HG02885 (cell line): Measurements from ENCODE around the gene HMGB1.
A peak's percentile ranks its signal among the peaks of the same experiment; 100 is the strongest.
"Not testable (repeated sequence)": the region's sequence is repeated elsewhere in the genome, so short reads cannot be mapped to it uniquely, and the experiment has no call there.

Source experiments
- ATAC-seq: cut with Tn5 transposase; IDR thresholded peaks from one replicate; pipeline ENCODE4 v1.9.1; 2021; ENCODE audit warnings: mild to moderate bottlenecking; ENCODE audit not compliant: unreplicated experiment, poor library complexity

HMGB1 gene

DNA sequence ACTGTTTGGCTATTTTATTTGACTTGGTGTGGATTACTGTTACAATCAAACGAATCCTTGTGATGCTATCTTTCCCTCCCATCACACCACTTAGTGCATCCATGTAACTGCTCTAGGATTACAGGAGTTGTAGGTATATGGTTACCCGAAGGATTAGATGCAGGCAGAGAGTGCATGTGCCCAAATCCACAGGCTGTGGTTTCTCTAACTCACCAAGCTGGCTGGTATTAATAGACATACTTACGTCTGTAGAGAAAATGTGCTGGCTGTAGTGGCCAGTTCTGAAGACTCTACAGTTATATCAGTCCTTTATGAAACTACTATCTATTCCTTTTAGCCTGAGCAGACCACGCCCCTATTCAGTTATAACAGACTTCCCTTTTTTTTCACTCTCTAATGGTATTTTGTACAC, 1.1 kb upstream of the HMGB1 start:
- ATAC-seq: no peak

DNA sequence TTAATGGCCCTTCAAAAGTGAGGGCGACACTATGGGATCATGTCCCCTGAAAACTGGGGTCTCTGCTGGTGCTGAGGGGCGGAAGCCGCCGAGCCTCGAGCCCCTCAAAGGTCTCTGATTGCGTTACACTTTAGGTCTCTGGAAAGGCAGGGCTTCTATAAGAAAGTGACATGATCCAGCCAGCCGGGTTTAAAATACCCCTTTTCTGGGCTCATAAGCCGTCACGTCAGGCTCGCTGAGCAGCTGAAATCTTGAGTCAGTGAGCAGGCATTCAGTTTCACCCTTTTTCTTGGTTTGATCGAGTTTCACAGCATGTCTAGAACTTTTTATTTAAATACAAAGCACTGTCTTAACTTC, 600 bp upstream of the HMGB1 start:
- no peak for ATAC-seq

DNA sequence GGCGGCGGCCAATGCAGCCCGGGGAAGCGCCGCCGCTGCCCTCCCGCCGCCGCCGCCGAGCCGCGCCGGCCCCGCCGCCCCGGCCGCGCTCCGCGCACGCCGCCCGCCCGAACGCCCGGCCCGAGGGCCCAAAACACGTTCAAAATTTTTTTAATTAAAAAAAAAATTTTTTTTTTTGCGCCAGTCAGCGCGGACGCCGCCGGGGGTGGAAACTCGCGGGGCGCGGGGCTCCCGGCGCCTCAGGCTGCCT, 468 bp downstream of the HMGB1 start:
- no peak for ATAC-seq

DNA sequence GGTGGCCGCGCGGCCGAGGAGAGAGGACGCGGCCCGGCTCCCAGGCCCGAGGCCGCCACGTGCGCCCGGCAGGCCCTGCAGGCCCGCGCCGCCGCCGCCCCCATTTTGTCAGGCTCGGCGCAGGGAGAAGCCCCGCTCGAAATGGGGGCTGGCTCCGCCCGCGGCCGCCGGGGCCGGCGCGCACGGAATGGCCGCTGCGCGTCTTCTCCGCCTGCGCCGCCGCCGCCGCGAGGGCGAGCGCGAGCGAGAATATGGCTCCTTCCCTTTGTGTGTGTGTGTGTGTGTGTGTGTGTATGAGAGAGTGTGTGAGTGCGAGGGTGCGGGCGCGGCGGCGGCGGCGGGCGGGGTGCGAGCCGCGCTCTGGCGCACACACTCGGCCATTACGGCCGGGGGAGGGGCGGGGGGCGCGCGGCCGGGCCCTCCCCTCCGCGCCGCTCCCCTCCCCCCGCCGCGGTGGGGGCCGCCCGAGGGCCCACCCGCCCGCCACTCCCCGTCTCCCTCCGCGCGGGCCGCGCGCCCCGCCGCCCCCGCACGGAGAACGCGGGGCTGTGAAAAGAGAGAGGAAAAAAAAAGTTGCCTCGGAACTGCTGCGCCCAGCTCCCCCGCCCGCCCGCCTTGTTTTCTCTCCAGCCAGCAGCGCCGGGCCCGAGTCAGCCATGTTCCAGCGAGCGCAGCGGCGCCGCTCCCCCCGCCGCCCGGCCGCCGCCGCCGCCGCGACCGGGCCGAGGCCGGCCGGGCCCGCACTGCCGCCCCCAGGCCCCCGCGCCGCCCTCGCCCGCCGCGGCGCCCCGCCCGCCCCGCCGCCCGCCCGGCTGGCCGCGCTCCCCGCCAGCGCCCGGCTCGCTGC, 1.0 kb downstream of the HMGB1 start:
- peak; percentile 33 for ATAC-seq

DNA sequence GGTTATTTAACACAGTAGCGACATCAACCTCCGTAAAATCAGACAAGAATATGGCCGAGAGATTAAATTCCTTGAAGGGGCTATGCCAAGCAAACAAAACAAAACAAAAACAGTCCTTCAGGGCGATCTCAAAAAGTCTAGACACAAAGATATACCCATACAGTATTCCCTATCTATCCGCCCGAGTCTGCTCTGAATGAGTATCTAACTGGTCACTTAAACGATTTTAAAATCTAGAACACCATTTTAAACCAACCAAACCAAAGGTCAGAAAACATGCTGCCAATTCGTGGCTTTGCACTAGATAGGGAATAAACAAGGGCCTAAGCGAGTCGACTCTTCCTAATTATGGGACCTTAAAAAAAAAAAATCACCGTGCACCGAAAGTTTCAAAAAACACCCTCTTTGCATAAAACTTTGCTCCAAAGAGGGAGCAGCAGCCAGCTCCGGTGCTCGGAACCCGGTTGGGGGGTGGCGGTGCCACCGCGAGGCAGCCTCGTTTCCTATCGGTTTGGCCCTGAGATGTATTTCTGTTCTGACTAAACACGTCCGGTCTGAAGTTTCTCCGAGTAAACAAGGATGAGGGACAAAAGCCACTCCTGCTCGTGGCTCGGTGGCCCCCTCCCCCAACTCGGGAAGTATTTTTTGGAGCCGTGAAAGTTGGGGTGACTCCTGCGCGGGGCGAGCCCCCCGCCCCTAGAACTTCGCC, 1.8 kb downstream of the HMGB1 start:
- peak; percentile 34 for ATAC-seq

DNA sequence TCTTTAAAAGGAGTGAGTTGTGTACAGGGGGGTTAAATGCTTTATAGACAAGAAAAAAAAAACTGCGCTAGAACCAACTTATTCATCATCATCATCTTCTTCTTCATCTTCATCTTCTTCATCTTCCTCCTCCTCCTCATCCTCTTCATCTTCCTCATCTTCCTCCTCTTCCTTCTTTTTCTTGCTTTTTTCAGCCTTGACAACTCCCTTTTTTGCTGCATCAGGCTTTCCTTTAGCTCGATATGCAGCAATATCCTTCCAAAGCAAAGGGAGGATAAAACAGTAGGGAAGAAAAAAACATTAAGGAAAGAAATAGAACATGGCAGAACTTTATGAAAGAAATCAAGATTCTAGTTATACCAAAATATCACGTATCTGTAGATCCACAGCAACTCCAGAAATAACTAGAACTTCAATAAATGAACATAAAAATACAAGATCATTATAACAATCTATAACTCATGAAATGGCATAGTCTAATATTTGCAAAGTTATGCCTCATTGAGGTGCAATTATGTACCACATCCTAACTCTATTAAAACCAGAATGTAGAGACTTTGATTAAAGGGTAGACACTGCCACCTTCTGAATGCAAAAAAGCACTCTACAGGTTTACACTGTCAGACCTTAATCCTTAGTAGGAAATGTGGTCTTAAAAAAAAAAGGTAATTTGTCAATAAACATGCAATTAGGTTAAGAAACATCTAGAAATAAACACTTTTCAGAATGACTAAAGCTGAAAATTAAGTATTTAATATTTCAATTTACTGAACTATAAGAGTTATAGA, 4.3 kb downstream of the HMGB1 start:
- ATAC-seq: not testable (repeated sequence)

DNA sequence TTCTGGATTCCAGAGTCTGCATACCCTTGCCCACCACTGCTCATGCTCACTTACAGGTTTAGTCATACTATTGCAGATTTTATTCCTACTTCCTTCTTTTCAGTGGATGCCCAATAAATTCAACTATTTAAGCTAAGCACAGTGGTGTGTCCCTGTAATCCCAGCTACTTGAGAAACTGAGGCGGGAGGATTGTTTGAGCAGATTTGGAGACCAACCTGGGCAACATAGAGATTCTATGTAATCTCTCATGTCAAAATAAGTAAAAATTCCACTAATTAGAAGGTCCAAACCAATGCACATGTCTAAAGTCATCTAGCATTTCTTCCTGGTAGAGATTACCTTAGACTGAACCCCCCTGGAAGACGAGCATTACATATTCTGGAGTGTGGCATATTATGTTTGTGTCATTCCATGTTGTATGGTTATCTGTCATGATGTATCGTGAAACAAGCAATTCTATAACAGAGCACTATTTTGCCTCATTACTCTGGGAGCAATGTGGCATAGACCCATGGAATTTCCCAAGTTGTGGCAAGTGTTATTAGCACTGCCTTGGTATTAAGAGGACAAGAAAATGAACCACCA, 8.3 kb downstream of the HMGB1 start:
- ATAC-seq: no peak

DNA sequence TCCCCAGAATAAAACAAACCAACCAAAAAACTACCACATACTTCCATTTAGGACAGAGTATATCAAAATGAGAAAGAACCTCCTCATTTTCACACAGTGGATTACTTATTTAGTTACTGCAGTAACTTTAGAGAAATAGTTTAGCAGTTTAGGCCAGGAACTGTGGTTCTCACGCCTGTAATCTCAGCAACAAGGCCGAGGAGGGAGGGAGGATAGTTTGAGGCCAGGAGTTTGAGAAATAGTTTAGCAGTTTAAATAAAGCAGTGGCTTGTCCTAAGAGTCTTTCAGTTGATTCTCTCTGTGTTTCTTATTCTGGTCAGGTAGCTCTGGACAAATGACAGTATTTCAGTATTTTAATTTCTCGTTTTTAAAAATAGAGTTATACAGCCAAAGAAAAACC, 9.4 kb downstream of the HMGB1 start:
- ATAC-seq: no peak

DNA sequence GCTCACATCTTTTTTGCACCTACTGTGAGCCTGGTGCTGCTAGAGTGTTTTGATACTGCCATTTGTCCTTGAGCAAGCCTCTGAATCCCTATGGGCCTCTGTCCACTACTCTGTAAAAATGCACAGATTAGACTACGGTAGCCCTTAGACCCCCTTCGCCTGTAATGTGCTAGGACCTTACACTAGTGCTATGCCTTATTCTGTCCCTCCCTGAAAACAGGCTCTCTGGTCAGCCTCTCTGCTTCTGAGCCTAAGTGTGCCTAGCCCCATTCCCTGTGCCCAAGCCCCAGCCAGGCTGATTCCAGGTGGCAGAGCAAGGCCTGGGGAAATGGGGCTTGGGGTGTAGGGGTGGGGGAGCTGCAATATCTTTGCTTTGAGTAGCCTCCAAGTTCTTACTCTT, 10.7 kb downstream of the HMGB1 start:
- ATAC-seq: no peak

DNA sequence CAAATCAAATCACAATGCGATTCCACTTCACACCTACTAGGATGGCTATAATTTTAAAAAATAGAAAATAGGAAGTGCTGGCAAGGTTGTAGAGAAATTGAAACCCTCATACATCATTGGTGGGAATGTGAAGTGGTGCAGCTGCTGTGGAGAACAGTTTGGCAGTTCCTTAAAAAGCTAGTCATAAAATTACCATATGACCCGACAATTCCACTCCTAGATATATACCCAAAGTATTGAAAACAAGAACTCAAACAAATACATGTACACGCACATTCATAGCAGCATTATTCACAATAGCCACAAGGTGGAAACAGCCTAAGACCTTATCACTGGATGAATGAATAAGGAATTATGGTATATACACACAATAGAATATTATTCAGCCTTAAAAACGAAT, 12.0 kb downstream of the HMGB1 start:
- no peak for ATAC-seq

DNA sequence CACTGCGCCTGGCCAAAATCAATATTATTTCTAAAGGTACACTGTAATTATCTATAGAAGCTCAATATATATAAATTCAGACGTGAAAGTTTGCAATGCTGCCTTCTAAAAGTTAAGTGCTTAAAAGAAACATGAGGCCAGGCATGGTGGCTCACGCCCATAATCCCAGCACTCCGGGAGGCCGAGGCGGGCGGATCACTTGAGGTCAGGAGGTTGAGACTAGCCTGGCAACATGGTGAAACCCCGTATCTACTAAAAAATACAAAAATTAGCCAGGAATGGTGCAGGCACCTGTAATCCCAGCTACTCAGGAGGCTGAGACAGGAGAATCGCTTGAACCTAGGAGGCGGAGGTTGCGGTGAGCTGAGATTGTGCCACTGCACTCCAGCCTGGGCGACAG, 14.3 kb downstream of the HMGB1 start:
- not testable (repeated sequence) for ATAC-seq

DNA sequence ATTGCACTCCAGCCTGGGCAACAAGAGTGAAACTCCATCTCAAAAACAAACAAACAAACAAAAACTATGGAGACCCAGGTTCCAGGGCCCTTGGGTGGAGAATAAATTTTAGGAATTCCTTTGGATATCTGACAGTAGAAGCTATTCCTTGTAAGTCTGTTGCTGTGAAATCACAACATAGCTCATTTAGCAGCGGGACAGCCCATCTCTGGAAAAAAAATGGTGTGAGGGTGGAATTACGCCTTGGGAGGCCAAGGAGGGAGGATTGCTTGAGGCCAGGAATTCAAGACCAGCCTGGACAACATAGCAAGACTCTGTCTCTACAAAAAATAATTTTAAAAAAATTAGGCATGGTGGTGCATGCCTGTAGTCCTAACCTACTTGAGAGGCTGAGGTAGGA, 15.7 kb downstream of the HMGB1 start:
- no peak for ATAC-seq

DNA sequence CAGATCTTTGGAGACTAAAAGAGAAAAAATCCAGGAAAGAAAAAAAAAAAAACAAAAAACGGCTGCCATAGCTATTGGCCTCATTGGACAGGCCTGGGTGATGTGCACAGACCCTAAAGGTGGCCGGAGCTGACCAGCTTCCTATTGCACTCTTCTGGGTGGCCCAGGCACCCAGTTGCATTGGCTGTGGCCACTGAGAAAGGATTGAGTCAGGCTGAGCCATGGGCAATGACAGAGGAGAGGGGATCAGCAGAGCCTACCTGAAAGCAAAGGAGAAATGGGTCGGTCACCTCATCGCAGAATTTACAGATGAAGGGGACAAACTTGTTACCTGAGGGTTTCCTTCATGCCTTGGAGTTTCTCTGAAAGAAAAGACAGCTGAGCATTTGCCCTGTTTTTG, 17.3 kb downstream of the HMGB1 start:
- ATAC-seq: no peak

DNA sequence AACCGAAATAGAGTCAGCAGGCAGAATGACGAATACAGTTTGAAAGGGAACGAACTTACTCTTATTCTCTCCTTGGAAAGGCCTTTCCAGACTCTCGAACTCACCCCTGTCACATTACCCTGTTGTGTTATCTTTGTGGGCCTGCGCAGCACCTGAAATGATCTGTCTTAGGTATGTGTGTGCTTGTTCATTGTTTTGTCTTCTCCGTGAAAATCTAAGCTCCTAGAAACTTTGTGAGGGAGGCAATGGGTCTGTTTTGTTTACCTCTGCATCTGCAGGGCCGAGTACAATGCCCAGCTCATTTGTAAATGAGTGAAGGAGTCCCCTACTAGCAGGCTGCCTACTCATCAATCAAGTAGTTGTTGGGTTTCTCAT, 19.6 kb downstream of the HMGB1 start:
- no peak for ATAC-seq

DNA sequence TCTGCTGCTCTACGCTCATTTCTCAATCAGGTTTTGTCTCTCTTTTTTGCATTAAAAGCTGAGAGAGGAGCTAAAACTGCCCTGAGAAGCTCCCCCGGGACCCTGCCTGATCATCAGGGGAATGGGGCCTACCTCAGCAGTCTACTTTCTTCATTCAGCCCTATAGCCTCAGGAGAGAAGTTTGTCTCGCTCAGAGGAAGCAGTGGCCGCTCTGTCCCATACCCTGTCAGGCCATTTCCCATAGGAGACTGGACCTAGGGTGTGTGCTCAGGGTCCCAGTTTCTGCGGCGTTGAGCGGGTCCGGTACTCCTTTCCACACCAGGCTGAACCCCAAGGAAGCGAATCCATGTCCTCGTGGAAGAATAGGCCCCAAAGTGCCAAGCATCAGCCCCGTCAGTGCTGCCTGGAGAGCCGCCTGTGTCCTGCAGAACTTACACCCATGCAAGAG, 21.8 kb downstream of the HMGB1 start:
- peak; percentile 58 for ATAC-seq

DNA sequence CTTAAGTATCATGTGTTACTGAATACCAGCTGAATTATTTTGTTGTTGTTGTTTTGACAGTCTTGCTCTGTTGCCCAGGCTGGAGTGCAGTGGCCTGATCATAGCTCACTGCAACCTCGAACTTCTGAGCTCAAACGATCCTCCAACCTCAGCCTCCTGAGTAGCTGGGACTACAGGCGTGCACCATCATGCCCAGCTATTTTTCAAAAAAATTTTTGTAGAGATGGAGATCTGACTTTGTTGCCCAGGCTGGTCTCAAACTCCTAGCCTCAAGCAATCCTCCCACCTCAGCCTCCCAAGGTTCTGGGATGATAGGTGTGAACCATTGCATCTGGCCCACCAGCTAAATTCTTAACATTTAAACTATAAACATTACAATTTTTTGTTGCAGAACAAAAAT, 22.2 kb downstream of the HMGB1 start:
- not testable (repeated sequence) for ATAC-seq

DNA sequence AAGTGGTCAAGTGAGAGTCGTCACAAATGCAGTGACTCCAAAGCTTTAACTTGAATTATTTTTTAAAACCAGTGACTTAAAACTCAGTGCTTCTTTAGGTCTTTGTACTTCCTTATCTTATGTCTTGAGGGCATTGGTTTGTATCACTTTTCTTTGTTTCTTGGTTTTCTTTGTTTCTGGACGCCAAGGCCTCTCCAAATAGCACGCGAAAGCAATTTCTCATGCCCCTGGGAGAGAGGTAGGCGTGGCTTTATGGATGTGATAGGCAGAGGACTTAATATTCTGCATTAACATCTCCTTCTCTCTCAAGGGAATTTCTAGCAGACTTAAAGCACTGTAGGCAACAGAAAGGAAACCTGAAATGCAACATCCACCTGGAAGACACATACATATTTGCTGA, 22.8 kb downstream of the HMGB1 start:
- ATAC-seq: no peak

DNA sequence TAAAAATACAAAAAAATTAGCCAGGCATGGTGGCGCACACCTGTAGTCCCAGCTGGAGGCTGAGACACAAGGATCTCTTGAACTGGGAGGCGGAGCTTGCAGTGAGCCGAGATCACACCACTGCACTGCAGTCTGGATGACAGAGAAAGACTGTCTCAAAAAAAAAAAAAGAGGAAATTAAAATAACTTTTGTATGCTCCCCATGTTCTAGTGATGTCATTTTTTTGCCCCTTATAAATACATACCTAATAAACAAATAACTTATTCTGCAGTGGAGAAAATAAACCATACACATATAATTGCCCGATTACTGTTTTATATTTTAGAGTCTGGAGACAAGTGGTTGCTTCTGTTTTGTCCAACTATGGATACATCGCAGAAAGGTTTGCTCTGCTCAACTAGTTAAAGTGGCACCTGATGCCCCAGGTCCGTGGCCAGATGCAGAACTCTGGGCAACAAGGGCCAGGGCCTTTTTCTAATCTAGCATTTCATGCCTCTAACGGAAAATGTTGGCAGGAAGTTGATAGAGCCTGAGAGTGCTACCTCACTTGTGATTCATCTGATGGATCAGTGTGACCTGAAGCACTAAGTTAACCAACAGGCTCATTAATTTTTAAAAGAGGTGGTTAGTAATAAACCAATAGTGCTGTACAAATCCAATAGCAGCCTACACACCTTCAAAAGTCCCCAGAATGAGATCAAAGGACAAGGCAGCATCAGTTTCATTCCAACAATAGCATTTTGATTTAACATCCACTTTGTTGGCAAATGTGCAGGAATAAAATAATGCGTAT, 24.6 kb downstream of the HMGB1 start:
- no peak for ATAC-seq

DNA sequence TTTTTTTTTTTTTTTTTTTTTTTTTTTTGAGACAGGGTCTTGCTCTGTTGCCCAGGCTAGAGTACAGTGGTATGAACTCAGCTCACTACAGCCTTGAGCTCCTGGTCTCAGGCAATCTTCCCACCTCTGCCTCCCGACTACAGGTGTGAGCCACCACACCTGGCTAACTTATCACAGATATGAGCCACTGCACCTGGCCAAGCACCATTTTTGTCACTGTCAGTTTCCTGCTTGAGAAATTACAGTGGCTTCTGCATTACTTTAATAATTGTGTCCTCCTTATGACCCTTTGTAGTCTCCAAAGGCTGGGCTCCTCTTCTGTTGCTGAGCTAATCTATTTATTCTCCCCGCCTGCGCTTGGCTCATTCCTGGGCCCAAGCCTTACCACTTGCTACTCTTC, 27.4 kb downstream of the HMGB1 start:
- ATAC-seq: no peak

DNA sequence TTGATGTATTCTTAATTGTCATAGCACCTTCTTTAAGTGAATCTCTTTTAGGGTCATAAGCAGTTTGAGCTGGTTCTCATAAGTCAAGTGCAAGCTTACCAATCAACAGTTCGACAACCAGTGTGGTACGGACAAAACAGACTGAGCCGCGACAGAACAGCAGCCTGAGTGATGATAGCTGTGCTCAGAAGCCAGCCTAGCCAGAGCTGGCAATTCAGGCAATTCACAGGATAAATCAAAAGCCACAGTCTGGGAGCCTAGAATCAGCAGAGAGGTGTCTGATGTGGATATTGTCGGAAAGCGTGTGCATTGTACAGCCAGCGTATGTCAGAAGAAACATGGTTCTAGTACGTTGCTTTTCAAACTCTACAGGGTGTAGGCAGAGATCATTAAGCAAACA, 28.6 kb downstream of the HMGB1 start:
- no peak for ATAC-seq
